ENCODE results near the gene TSPO2.

- TF ChIP-seq CTCF (conservative IDR thresholded peaks at IDR 0.05; ENCODE audit: low read length) = no peak
- TF ChIP-seq EZH2phosphoT487 (IDR thresholded peaks at IDR 0.05; ENCODE audit: borderline replicate concordance, low read depth, low read length) = no peak
Measured at GRCh38 chr6:41065550-41066026, 23.3 kb downstream of the TSPO2 start.
